Measurements from ENCODE around the gene UBE4B. TPM values are rescaled to one million over a fixed set of nuclear protein-coding genes. Genes with fewer than 3 reads are reported as not detected.

The UBE4B gene
- total RNA-seq, 1 donor from 2014 or later = 62.2 TPM

GRCh38 chr1:10050611-10051010, 17.9 kb downstream of the UBE4B start:
- TF ChIP-seq, protein P1, sequence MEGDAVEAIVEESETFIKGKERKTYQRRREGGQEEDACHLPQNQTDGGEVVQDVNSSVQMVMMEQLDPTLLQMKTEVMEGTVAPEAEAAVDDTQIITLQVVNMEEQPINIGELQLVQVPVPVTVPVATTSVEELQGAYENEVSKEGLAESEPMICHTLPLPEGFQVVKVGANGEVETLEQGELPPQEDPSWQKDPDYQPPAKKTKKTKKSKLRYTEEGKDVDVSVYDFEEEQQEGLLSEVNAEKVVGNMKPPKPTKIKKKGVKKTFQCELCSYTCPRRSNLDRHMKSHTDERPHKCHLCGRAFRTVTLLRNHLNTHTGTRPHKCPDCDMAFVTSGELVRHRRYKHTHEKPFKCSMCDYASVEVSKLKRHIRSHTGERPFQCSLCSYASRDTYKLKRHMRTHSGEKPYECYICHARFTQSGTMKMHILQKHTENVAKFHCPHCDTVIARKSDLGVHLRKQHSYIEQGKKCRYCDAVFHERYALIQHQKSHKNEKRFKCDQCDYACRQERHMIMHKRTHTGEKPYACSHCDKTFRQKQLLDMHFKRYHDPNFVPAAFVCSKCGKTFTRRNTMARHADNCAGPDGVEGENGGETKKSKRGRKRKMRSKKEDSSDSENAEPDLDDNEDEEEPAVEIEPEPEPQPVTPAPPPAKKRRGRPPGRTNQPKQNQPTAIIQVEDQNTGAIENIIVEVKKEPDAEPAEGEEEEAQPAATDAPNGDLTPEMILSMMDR (IDR thresholded peaks at IDR 0.05) = no peak
- Mint-ChIP-seq H3K9me3 (ENCODE audit: unreplicated experiment) (no peaks in the 10 kb centered on the region), H3K4me1 (ENCODE audit: unreplicated experiment) (peaks cover 26% of the 10 kb centered on the region), H3K4me3 (ENCODE audit: unreplicated experiment) (no peak overlapping the region), H3K36me3 (ENCODE audit: unreplicated experiment) (peaks cover 19% of the 10 kb centered on the region), H3K27me3 (ENCODE audit: unreplicated experiment) (no peaks in the 10 kb centered on the region), H3K27ac (ENCODE audit: unreplicated experiment) (no peak overlapping the region)
- DNase-seq (ENCODE audit: extremely low spot score, unreplicated experiment) = no peak

- H3K4me3 Mint-ChIP-seq (ENCODE audit: unreplicated experiment) = no peak overlapping the region
These were observed 18.9 kb downstream of the UBE4B start for GRCh38 chr1:10051656-10052055.

DNA sequence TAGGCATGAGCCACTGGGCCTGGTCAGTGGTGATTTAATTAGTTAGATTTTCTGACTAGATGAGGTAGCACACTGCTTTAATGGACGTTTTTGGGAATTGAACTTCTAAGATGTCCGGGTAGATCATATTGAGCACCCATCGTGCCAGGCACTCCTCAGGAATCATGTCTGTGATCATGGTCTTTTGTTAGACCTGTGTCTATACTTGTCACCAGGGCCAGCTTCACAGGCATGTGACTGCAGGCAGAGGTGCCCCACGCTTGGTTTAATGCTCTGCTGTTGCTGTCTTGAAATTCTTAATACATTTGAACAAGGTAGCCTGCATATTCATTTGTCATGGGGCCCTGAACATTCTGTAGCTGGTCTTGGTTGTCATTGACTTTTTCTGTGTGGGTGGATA, 19.6 kb downstream of the UBE4B start:
- TF ChIP-seq, protein P1 (IDR thresholded peaks at IDR 0.05) = no peak
- peaks cover 25% of the 10 kb centered on the region for H3K4me1 Mint-ChIP-seq (ENCODE audit: unreplicated experiment)
- no peaks in the 10 kb centered on the region for H3K9me3 Mint-ChIP-seq (ENCODE audit: unreplicated experiment)
- H3K27ac Mint-ChIP-seq (ENCODE audit: unreplicated experiment) = no peak overlapping the region
- no peaks in the 10 kb centered on the region for H3K27me3 Mint-ChIP-seq (ENCODE audit: unreplicated experiment)
- no peak overlapping the region for H3K4me3 Mint-ChIP-seq (ENCODE audit: unreplicated experiment)
- no peak for DNase-seq (ENCODE audit: extremely low spot score, unreplicated experiment)
- H3K36me3 Mint-ChIP-seq (ENCODE audit: unreplicated experiment) = peaks cover 18% of the 10 kb centered on the region

More at GRCh38 chr1:10051656-10052055, 18.9 kb downstream of the UBE4B start:
- Mint-ChIP-seq H3K27ac (ENCODE audit: unreplicated experiment) (no peak overlapping the region), H3K36me3 (ENCODE audit: unreplicated experiment) (peaks cover 18% of the 10 kb centered on the region), H3K27me3 (ENCODE audit: unreplicated experiment) (no peaks in the 10 kb centered on the region), H3K4me1 (ENCODE audit: unreplicated experiment) (peaks cover 26% of the 10 kb centered on the region), H3K9me3 (ENCODE audit: unreplicated experiment) (no peaks in the 10 kb centered on the region)
- TF ChIP-seq, protein P1 (IDR thresholded peaks at IDR 0.05) = no peak
- DNase-seq (ENCODE audit: extremely low spot score, unreplicated experiment) = no peak

GRCh38 chr1:10054465-10054864, 21.7 kb downstream of the UBE4B start:
- peak overlapping the region; percentile 23 for H3K27ac Mint-ChIP-seq (ENCODE audit: unreplicated experiment)
- H3K27me3 Mint-ChIP-seq (ENCODE audit: unreplicated experiment) = no peaks in the 10 kb centered on the region
- H3K36me3 Mint-ChIP-seq (ENCODE audit: unreplicated experiment) = peaks cover 14% of the 10 kb centered on the region

DNA sequence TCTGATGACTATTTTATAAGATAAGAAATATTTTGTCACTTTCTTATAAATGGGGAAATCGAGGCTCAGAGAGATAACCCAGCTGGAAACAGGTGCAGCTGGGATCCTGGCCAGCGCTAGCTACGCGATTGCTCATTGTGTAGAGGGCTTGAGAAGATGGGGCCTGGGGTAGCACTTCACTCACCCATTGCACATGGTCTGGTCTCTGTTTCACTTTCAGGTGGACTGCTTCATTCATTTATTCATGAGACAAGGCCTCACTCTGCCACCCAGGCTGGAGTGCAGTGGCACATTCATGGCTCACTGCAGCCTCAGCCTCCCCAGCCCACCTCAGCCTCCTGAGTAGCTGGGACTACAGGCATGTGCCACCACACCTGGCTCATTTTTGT, 23.8 kb downstream of the UBE4B start:
- Mint-ChIP-seq H3K9me3 (ENCODE audit: unreplicated experiment) (no peaks in the 10 kb centered on the region), H3K27ac (ENCODE audit: unreplicated experiment) (peak overlapping the region; percentile 80), H3K4me1 (ENCODE audit: unreplicated experiment) (peaks cover 32% of the 10 kb centered on the region), H3K27me3 (ENCODE audit: unreplicated experiment) (no peaks in the 10 kb centered on the region), H3K4me3 (ENCODE audit: unreplicated experiment) (no peak overlapping the region), H3K36me3 (ENCODE audit: unreplicated experiment) (peaks cover 7% of the 10 kb centered on the region)
- TF ChIP-seq, protein P1 (IDR thresholded peaks at IDR 0.05) = no peak
- no peak for DNase-seq (ENCODE audit: extremely low spot score, unreplicated experiment)

More at GRCh38 chr1:10054465-10054864, 21.7 kb downstream of the UBE4B start:
- no peak for DNase-seq (ENCODE audit: extremely low spot score, unreplicated experiment)
- H3K9me3 Mint-ChIP-seq (ENCODE audit: unreplicated experiment) = no peaks in the 10 kb centered on the region
- no peak overlapping the region for H3K4me3 Mint-ChIP-seq (ENCODE audit: unreplicated experiment)
- peaks cover 32% of the 10 kb centered on the region for H3K4me1 Mint-ChIP-seq (ENCODE audit: unreplicated experiment)
- TF ChIP-seq, protein P1 (IDR thresholded peaks at IDR 0.05) = no peak
